Ishikawa (cell line): ENCODE data around the gene TUBGCP2.

Experiments
- EP300 ChIP-seq: IDR thresholded peaks from 2 replicates; pipeline ENCODE4 v1.6.1; 2012; ENCODE audit warnings: borderline replicate concordance
- MAX ChIP-seq: IDR thresholded peaks from 2 replicates; pipeline ENCODE4 v1.6.1; 2012
- REST ChIP-seq: IDR thresholded peaks from 2 replicates; pipeline ENCODE4 v1.6.1; 2012; ENCODE audit warnings: low read depth, mild to moderate bottlenecking
- YY1 ChIP-seq: IDR thresholded peaks from 2 replicates; pipeline ENCODE4 v1.6.1; 2012; ENCODE audit warnings: low read depth

- TF ChIP-seq EP300: no peak
- no peak for TF ChIP-seq MAX
- no peak for TF ChIP-seq REST
- no peak for TF ChIP-seq YY1
Observed at GRCh38 chr10:133355991-133356390, 47.3 kb upstream of the TUBGCP2 start.
